Skin of body (tissue), 2 donors: Measurements from ENCODE around the gene DHX16. TPM values are rescaled to one million over a fixed set of nuclear protein-coding genes. Genes with fewer than 3 reads are reported as not detected.
"Not testable (repeated sequence)": the region's sequence is repeated elsewhere in the genome, so short reads cannot be mapped to it uniquely, and the experiment has no call there.

Experiments used
- DNase-seq: peaks from one replicate; lab custom pipeline; 2025; lab: John Stamatoyannopoulos, UW
- total RNA-seq: library from RNA; depleted of rRNA; stranded (reverse); fragments of >200 nt; gene quantifications from one replicate; pipeline ENCODE4 v1.2.3, GENCODE V29; 2014

Gene DHX16
- total RNA-seq, 1 donor from 2014 or later = 17.9 TPM

- DNase-seq = no peak
Measured at GRCh38 chr6:30679765-30680535, 7.1 kb upstream of the DHX16 start.

GRCh38 chr6:30678964-30679726 is 6.3 kb upstream of the DHX16 start:
- peak; percentile 32 for DNase-seq

- no peak for DNase-seq
Measured at GRCh38 chr6:30676660-30677285, 4.0 kb upstream of the DHX16 start.

GRCh38 chr6:30670760-30671527 is 1.9 kb downstream of the DHX16 start:
- no peak for DNase-seq

- DNase-seq = not testable (repeated sequence)
Measured at GRCh38 chr6:30666300-30666699, 6.5 kb downstream of the DHX16 start.

GRCh38 chr6:30664994-30665767 is 7.6 kb downstream of the DHX16 start:
- DNase-seq = no peak

DNA sequence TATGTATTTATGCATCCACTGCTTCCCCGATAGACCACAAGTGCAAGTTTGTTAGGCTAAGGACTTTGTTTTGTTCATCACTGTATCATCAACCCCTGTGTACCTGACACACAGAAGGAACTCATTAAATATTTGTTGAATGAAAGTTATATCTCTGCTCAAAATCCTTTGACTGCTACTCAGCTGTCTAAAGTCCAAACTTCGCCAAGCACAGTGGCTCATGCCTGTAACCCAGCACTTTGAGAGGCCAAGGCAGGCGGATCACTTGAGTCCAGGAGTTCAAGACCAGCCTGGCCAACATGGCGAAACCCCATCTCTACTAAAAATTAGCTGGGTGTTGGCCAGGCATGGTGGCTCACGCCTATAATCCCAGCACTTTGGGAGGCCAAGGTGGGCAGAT is 14.9 kb downstream of the DHX16 start:
- not testable (repeated sequence) for DNase-seq

DNA sequence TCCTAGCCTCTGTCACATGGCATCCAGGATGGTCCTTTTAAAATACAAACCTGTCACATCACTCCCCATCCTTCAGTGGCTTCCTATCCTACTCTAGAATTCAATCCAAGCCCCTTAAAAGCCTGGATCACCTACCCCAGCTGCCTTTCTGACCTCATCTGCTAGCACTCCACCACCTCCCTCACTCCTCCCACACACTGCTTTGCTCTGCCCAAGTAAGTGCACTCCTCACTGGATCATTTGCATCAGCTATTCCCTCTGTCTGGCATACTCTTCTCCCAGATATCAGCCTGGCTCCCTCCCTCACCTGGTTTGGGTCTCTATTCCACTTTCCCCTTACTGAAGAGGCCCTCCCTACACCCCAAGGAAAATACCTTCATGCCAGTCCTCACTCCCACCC is 15.4 kb downstream of the DHX16 start:
- DNase-seq = no peak

DNA sequence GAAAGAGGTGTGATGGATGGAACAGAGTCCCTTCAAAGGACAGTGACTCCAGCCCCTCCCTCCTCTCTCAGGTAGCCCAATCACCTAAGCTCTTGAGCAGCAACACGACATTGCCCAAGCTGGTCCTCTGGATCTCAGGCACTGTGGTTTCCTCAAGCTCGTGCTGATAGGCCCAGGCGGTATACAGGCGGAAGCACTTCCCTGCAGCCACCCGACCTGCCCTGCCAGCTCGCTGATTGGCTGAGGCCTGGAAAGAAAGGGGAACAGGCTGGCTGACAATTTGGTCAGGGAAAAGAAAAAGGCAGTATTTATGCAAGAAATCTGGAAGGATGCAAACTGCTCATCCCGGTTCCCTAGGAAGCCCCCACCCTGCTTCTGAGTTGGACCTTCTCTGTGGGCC is 16.3 kb downstream of the DHX16 start:
- DNase-seq = no peak

DNA sequence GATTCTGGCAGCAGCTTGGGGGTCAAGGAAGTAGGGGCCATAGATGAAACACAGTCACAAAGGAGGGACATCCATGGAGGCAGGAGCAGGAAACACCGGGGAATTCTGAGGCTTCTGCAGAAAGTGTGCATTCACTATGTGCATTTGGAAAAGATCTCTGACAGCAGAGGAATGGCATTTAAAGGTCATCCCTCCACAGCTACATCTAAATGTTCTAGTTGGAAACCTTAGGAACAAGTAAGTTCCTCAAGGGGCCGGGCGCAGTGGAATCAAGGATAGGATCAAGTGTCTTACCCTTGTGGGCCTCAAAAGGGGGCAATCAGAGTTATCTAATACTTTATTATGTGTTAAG is 17.1 kb downstream of the DHX16 start:
- no peak for DNase-seq

GRCh38 chr6:30654798-30655742 is 17.7 kb downstream of the DHX16 start:
- no peak for DNase-seq

GRCh38 chr6:30651143-30651542 is 21.7 kb downstream of the DHX16 start:
- no peak for DNase-seq

DNA sequence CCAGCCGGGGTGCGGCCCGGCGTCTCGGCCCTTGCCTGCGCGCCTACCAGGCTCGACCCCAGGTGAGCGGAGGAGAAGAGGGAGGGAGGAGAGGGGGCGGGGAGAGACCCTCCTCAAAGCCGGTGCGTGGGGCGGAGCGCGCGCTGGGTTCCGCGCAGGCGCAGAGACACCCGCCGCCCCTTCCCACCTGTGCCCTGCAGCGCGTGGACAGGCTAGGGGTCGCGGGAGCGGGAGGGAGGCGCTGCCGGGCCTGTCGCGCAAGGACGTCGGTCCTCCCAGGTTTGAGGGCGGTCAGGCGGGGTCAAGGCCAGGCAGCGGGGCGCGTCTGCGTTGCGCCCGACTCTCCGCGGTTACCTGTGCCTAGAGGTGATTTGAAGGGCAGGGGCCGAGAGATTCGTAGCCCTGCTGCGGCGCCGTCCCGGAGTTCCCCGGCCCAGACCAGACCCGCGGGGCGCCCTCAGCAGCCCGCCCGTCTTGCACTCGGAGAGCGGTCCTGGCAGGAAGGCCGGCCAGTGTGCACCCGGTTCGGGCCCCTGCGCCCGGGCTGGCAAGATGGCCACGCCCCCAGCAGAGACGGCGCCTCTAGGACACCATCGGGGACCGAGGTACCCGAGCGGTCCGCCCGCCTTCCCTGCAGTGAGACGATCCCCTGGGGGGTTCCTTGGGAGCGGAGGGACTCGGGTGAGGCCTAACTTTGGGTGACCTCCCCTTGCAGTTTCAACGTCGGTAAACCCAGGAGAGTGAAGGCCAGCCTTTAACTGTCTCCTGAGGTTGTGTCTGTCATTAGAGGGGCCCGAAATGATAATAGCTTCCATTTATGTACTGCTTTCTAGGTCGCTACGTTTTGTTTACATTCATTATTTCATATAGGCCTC is 25.3 kb downstream of the DHX16 start:
- peak; percentile 21 for DNase-seq

GRCh38 chr6:30646450-30647241 is 26.2 kb downstream of the DHX16 start, which contains the start of gene C6orf136:
Gene C6orf136 (plus strand): TSS chr6:30647133. CDS start chr6:30647232, 99 bp downstream.
- DNase-seq = peak; percentile 87

GRCh38 chr6:30645989-30646388 is 26.8 kb downstream of the DHX16 start:
- DNase-seq = no peak

DNA sequence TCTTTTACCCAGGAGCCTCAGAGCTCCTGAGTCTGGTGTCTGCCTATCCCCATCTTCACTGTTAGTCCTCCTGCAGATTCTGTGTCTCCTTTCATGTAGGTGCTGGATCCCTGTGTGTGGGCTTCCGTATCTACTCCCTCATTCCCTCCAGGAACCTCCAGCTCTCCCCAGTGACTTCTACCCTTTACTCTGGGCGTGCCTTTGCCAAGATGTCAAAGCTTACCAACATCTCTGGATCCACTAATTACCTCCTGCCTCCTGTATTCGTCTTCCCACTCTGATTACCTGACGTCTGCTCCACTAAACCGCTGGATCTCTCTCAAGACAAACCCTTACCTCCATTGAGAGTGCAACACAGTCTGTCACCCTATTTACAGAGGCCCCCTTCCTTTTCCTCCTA is 28.0 kb downstream of the DHX16 start:
- DNase-seq = no peak

DNA sequence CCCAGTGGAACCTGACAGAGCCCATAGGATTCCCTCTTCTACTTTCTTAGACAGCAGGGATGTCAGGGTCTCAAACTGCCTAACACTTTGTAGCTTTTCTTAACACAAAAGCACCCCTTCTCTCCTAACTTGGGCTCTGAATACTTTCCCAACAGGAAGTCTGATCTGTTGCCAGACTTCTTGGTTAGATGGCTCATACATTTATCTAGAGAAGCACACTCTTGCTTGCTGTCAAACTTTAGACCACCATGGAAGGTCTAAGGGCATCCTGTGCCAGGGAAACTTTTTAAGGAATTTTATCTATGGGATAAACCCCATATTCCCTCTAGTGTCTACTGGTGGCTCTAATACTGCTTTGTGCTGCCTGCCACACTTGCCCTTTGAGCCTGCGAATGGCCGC is 29.1 kb downstream of the DHX16 start:
- DNase-seq = no peak

- DNase-seq = no peak
Measured at GRCh38 chr6:30641048-30641447, 31.8 kb downstream of the DHX16 start.
